ENCODE results near the gene DSCAM.

DSCAM gene

GRCh38 chr21:40016667-40017066 is 830.3 kb downstream of the DSCAM start:
- H3K4me3 ChIP-seq (ENCODE audit: low read length) = no peak overlapping the region
- no peak for DNase-seq (ENCODE audit: low read depth)

GRCh38 chr21:40016234-40016633 is 830.7 kb downstream of the DSCAM start:
- TF ChIP-seq, protein P1, sequence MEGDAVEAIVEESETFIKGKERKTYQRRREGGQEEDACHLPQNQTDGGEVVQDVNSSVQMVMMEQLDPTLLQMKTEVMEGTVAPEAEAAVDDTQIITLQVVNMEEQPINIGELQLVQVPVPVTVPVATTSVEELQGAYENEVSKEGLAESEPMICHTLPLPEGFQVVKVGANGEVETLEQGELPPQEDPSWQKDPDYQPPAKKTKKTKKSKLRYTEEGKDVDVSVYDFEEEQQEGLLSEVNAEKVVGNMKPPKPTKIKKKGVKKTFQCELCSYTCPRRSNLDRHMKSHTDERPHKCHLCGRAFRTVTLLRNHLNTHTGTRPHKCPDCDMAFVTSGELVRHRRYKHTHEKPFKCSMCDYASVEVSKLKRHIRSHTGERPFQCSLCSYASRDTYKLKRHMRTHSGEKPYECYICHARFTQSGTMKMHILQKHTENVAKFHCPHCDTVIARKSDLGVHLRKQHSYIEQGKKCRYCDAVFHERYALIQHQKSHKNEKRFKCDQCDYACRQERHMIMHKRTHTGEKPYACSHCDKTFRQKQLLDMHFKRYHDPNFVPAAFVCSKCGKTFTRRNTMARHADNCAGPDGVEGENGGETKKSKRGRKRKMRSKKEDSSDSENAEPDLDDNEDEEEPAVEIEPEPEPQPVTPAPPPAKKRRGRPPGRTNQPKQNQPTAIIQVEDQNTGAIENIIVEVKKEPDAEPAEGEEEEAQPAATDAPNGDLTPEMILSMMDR (conservative IDR thresholded peaks at IDR 0.05; ENCODE audit: low read length) = no peak
- no peak overlapping the region for H3K4me3 ChIP-seq (ENCODE audit: low read length)
- no peak for DNase-seq (ENCODE audit: low read depth)

More at GRCh38 chr21:40016667-40017066, 830.3 kb downstream of the DSCAM start:
- TF ChIP-seq, protein P1 (conservative IDR thresholded peaks at IDR 0.05; ENCODE audit: low read length) = no peak

GRCh38 chr21:40015818-40016217 is 831.1 kb downstream of the DSCAM start:
- H3K4me3 ChIP-seq (ENCODE audit: low read length) = no peak overlapping the region
- no peak for DNase-seq (ENCODE audit: low read depth)
- TF ChIP-seq, protein P1 (conservative IDR thresholded peaks at IDR 0.05; ENCODE audit: low read length) = no peak

- H3K4me3 ChIP-seq (ENCODE audit: low read length) = no peak overlapping the region
- no peak for DNase-seq (ENCODE audit: low read depth)
- TF ChIP-seq, protein P1 (conservative IDR thresholded peaks at IDR 0.05; ENCODE audit: low read length) = no peak
These were observed 832.6 kb downstream of the DSCAM start for GRCh38 chr21:40014394-40014793.

DNA sequence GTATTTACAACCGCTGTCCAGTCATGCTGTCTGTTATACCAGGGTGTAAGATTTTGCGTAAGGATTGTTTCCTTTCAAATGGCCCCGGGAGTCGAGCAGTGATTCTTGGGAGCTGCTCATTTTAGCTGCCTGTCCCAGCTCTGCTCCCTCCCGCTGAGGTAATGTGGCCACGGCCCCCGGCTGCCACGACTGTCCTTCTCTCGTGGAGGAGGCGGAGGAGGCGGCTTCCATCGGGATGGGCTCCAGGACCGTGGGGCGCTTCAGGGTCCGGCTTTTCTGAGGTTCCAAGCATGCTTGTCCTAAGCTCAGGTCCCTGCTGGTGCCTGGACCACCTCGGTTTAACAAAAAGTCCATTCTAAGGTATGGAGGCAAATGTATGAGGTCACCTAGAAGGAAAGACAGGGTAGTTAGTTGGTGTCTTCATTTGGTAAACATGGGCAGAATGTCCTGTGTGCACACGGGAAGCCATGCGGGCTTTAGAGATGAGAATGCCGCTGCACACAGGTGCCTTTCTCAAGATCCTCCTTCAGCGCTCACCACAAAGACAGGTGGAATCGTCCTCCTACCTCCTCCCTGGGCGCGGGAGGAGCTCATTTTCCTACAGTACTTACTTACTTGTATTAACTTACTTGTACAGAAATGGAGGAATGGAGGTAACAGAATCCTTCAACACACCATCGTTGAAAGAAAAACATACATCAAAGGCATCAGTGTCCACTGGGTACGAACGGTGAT is 833.8 kb downstream of the DSCAM start:
- no peak for DNase-seq (ENCODE audit: low read depth)
- TF ChIP-seq, protein P1 (conservative IDR thresholded peaks at IDR 0.05; ENCODE audit: low read length) = no peak
- no peak overlapping the region for H3K4me3 ChIP-seq (ENCODE audit: low read length)

DNA sequence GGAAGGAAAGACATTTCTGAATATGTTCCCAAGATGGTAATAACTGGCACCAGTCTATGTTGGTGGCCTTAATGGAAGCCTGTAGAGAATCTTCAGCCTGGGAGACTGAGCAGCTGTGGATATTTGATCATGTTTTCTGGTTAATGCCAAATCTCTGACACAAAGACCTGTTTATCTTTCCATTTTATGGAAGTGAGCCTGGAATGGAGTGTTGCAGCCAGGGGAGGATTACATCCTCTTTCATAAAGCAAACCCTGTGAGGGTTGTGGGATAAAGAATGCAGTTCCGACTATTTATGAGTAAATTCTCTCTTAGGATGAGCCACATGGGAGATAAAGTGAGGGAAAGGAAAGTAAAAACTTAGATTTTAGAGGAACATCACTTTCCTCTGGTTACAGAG is 835.6 kb downstream of the DSCAM start:
- no peak for DNase-seq (ENCODE audit: low read depth)
- TF ChIP-seq, protein P1 (conservative IDR thresholded peaks at IDR 0.05; ENCODE audit: low read length) = no peak
- no peak overlapping the region for H3K4me3 ChIP-seq (ENCODE audit: low read length)

DNA sequence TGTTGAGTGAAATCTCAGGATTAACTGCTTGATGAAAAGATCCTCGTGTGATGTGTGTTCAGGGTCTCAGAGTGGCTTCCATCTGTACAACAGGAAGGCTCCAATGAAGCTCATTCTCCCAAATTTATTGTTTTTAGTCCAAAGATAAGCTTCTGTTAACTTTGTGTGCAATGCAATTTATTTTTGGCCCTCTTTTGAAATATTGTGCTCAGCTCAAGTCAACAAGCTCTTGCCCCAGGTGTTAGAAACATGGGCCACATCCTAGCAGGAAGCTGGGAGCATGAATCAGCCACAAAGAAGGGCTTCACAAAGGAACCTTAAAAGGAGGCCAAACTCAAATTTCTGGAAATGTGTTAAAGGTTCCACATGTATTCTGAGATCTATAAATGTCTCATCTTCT is 844.0 kb downstream of the DSCAM start:
- no peak for DNase-seq (ENCODE audit: low read depth)
- TF ChIP-seq, protein P1 (conservative IDR thresholded peaks at IDR 0.05; ENCODE audit: low read length) = no peak
- H3K4me3 ChIP-seq (ENCODE audit: low read length) = no peak overlapping the region

Measured in AG10803 (cell line).